OCI-M2 (cell line): ENCODE results near the gene DNAH7.
"Not testable (repeated sequence)": the region's sequence is repeated elsewhere in the genome, so short reads cannot be mapped to it uniquely, and the experiment has no call there.

Experiments
- DNase-seq: peaks from one replicate; lab custom pipeline; 2025; ENCODE audit not compliant: unreplicated experiment; lab: John Stamatoyannopoulos, UW

DNAH7 gene

DNA sequence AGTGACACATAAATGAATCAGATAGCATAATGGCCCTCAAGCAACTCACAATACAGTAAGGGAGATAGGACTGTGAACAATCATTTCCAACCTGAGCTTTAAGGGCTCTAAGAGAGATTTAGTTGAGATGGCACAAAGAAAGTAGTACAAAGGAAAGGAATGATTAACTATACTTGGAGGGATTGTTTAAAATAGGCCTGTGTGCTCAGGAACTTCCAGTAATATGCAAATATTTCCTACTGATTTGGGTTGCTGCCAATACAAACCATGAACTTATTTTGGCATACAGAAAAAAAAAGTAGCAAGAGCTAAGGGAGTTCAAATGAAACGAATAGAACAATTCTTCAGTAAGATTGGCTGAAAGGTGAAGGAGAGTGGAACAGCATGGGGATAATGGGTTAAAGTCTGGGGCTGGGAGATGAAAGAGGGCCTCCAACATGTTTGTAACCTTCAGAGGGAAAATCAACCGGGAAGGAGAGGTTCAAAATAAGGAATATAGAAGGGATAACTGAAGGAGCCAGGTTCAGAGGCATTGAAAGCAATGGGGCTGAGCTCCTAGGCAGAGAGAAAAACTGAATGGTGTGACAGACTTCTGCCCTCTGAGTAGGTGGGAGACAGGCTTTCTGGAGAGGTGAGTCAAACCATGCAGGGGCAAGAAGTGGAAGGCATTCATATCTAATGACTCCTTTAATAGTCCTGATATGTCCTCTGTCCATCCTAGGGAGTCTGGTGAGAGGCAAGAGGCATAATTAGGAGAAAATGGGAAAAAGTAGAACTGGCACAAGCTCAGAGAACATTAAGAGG lies 83.5 kb downstream of the DNAH7 start:
- no peak for DNase-seq

DNA sequence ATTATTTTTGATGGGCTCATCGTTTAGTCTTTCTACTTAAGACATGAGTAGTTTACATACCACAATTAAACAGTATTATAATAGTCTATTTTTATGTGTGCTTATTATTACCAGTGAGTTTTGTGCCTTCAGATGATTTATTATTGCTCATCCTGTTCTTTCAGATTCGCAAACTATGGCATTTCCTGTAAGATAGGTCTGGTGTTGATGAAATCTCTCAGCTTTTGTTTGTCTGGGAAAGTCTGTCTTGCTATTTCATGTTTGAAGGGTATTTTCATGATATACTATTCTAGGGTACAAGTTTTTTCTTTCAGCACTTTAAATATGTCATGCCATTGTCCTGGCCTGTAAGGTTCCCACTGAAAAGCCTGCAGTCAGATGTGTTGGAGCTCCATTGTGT lies 101.3 kb downstream of the DNAH7 start:
- no peak for DNase-seq

- no peak for DNase-seq
Observed at GRCh38 chr2:195961873-195962272, 106.8 kb downstream of the DNAH7 start.

DNA sequence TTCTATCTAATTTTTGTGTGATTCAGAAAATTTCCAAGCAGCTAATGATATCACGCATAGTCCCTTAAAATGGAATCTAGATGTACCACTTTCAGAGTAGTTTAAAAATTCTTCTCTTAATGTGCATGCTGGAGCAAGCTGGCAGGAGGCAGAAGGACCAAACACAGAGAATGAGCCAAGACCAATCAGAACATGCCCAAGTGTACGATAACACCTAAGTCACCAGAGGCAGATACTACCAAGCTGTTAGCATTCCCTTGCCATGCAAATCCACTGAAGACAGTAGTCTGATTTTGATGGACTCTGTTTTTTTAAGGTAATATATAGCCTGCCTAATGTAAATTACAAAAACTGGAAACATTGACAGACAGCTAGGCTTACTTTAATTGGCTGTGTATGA lies 109.3 kb downstream of the DNAH7 start:
- DNase-seq, result no peak

DNA sequence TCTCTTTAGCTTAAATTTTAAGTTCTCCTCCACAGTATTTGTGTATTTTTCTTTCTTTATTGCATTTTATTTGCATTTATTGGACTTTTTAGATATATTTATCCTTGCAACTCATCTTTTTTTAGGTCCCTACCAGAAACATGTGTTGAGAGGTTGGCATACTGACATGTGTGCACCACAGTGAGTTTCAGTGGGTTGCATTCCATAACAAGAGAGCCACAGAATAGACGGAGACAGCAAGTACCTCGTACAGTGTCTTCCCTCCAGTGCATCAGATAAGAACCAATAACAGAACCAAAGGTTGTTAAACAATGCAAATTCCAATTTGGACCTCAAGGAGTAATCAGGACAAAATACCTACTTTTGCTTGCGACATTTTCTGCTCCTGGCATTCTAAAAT lies 111.9 kb downstream of the DNAH7 start:
- DNase-seq, result no peak

- no peak for DNase-seq
Observed at GRCh38 chr2:195945056-195945455, 123.6 kb downstream of the DNAH7 start.

- DNase-seq, result no peak
Observed at GRCh38 chr2:195937176-195937575, 131.5 kb downstream of the DNAH7 start.

GRCh38 chr2:195934484-195934883 lies 134.2 kb downstream of the DNAH7 start:
- DNase-seq, result no peak

DNA sequence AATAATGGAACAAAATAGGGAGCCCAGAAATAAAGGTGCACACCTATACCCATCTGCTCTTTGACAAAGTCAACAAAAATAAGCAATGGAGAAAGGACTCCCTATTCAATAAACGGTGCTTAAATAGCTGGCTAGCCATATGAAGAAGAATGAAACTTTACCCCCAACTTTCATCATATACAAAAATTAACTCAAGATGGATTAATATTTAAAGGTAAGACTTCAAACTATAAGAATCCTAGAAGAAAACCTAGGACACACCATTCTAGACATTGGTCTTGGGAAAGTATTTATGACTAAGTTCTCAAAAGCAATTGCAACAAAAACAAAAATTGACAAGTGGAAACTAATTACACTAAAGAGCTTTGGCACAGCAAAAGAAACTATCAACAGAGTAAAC lies 139.1 kb downstream of the DNAH7 start:
- no peak for DNase-seq

GRCh38 chr2:195925120-195925519 lies 143.5 kb downstream of the DNAH7 start:
- no peak for DNase-seq

- DNase-seq, result no peak
Observed at GRCh38 chr2:195923889-195924288, 144.7 kb downstream of the DNAH7 start.

DNA sequence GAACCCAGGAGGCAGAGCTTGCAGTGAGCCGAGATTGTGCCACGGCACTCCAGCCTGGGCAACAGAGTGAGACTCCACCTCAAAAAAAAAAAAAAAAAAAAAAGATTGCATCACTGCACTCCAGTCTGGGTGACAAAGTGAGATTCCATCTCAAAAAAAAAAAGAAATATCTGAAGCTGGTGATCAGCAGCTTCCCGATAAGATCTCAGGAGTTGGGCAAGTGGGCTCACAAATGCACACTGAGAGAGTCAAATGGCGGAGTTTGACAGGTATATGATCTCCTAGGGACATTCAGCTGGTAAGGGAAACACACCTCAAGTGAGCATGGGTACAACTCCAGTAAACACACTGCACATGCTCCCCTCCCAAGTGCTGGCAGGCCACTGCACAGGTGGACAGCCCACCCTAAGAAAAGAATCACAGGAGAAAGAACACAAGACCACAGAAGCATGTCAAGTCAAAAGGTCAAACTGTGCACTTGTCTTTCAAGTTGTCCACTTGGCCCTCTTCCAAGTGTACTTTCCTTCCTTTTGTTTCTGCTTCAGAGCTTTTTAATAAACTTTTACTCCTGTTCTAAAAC lies 151.5 kb downstream of the DNAH7 start:
- not testable (repeated sequence) for DNase-seq

GRCh38 chr2:195912079-195912478 lies 156.6 kb downstream of the DNAH7 start:
- DNase-seq, result no peak

- no peak for DNase-seq
Observed at GRCh38 chr2:195910570-195910969, 158.1 kb downstream of the DNAH7 start.

DNA sequence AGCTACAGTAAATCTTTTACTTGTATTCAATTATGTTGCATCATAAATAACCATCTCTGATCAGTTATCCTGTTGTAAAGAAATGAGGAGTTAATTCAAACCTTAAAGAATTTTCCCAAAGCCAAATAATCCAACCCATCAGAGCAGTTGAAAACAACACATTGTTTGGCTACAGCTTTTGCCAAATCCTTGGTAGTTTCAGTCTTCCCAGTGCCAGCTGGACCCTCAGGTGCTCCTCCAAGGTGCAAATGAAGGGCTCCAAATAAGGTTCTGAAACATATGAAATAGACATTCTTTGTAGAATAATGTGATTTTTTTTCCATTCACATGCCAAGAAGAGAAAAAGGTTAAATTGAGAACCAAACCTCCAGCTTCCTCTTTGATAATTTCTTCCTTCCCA lies 158.7 kb downstream of the DNAH7 start:
- DNase-seq, result no peak

GRCh38 chr2:195907474-195907873 lies 161.2 kb downstream of the DNAH7 start:
- no peak for DNase-seq

GRCh38 chr2:195903956-195904355 lies 164.7 kb downstream of the DNAH7 start:
- DNase-seq, result no peak

GRCh38 chr2:195902857-195903256 lies 165.8 kb downstream of the DNAH7 start:
- DNase-seq, result no peak

- DNase-seq, result no peak
Observed at GRCh38 chr2:195899226-195899625, 169.4 kb downstream of the DNAH7 start.

- no peak for DNase-seq
Observed at GRCh38 chr2:195898505-195899191, 170.0 kb downstream of the DNAH7 start.

- no peak for DNase-seq
Observed at GRCh38 chr2:195891081-195891480, 177.6 kb downstream of the DNAH7 start.

DNA sequence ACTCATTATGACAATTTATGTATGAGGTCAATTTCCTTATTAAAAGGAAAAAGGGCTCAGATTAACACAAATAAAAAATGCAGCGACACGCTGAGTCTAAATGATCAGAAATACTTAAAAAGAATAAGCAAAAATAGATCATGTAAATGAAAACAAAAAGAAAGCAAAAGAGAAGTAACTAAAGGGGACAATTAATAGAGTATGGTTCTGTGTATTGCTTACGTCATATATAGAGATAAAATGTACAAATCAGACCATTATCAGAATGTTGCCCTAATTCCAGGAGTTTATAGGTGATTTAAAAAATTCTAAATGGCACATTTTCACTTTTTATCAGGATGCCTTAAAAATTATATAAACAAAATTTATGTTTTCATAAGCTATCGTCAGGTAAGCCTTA lies 189.5 kb downstream of the DNAH7 start:
- no peak for DNase-seq
